HG03460 (cell line): ENCODE measurements around the gene CTNNA2.

ENCODE experiments used
- ATAC-seq: cut with Tn5 transposase; IDR thresholded peaks from one replicate; pipeline ENCODE4 v1.9.1; 2021; ENCODE audit not compliant: unreplicated experiment

CTNNA2 gene

DNA sequence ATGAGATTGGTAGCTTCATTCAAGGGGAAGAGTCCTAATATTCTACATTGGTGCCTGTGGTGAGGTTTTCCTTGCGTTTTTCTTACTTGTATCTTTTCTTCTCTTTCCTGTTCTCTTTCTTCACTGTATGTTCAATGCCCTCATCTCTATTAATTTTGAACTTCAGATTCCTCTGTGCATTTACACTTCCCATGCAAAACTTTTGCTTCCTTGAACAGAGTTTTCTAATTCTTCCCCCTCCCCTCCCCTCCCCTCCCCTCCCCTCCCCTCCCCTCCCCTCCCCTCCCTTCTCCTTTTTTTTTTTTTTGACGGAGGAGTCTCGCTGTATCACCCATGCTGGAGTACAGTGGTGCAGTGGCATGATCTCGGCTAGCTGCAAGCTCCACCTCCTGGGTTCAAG lies 403.4 kb downstream of the CTNNA2 start:
- no peak for ATAC-seq

DNA sequence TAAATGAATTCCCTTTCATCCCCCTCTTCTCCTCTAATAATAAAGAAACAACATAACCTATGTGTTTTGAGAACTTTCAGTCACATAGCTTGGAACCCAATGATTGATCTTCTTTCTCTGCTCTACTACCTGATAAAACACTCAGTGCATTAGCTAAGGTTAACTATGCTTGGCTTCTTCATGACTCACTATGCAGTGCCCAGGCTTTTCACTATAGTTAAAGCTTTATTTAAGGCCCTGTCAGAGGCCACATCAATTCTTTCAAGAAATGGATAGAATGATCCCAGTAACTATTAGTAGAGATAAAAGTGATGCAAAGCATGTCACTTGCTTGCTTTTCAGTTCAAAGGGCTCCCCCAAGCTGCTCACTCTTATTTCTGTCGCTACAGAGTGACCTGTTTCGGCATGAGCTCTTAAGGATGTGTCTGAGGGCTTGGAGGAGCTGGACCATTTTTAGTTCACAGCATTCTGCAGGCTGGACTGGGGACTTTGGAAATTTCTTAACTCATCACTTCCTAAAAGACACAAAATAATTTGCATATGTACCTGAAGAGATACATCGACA lies 407.7 kb downstream of the CTNNA2 start:
- no peak for ATAC-seq

DNA sequence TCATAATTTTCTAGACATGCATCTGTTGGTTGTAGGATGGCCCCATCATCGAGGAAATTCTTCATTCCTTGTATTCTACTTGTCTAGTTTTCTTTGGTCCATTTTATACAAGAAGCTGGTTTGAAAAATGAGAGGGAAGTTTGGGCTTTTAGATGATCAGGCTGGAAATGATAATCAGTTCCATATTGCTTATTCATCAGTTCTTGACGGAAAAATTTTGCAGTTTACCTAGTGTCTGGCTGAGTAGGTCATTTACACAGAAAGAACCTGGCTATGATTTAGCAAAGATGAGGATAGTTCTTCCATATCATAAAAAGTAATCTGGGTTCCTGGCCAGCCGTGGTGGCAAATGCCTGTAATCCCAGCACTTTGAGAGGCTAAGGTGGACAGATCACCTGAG lies 416.8 kb downstream of the CTNNA2 start:
- no peak for ATAC-seq

DNA sequence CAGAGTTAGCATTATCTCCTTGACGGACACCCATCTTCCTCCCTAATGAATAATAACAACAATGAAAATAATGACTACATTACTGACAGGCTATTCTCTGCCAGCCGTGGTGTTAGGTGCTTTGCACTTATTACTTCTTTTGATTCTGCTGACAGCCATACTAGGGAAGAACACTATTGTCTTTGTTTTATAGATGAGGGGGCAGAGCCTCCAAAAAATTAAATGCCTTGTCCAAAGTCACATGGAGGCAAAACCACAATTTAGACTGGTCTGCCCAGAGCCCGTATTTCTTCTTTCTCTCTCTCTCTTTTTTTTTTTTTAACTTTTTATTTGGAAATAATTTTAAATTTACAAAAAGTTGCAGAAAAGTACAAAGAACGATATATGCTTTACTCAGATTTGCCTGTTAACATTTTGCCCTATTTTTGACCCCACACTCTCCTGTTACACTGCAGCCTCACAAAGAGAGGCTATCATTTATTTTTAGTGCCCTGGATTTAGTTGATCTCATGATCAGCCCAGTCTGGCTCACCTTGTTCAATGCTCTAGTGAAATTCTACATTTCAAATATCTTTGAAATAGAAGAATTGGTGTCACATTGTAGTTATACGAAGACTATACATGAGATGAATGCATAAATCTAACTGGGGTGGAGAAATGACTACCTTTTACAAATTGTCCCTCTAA lies 422.3 kb downstream of the CTNNA2 start:
- no peak for ATAC-seq

DNA sequence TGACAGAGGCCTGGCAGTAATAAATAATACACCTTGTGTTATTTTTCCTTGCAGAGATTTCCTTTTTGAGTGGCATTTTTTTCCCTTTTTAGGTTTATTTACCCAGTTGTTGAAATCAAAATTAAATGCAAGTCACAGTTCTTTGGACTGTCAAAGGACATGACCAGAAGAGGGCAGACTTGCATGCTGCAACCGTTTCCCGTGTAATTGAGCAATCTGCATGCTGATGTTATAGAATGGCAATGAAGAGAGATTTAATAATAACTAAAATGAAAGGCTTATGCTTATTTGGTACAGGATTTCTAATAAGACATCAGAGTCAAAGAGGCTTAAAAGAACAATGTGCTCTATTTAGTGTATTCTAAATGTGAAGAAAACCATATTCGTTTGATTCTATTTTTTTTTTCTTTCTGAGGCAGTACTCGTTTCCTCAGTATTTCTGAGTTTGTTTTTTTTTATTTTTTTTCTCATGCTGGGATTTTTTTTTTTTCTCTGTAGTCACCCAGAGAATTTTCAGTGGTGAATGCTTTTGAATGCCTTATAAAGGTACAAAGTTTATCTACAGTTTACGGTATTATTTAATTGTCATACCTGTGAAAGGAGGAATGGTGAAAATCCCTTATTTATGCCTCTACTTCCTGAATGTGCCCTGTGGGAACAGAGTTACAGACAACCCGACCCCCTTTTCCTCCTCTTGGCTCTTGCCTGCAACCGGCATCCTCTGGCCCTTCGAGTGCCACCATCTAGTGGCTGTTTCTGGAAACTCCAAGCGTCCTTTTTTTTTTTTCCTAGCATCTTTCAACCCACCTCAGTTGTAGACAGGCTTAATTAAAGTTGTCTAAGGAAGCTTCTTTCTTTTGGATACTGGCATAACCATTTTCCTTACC lies 423.2 kb downstream of the CTNNA2 start:
- peak; percentile 70 for ATAC-seq

DNA sequence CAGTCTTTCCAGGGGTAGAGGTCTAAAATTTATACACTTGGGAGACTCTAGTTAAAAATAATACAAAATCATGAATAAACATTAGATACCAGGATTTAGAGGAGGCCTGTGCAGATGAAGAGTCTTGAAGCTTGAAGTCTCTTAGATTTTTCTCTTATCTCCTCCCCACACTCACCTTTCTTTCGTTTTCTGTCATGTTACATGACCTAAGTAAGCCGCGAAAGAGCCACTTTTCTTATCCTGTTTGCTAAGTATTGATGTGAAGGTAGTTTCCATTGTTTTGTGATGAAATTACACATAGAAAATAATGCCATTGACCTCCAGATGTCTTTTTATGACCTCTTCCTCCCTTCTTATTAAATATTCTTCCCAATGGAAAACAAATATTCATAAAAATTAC lies 423.9 kb downstream of the CTNNA2 start:
- no peak for ATAC-seq

DNA sequence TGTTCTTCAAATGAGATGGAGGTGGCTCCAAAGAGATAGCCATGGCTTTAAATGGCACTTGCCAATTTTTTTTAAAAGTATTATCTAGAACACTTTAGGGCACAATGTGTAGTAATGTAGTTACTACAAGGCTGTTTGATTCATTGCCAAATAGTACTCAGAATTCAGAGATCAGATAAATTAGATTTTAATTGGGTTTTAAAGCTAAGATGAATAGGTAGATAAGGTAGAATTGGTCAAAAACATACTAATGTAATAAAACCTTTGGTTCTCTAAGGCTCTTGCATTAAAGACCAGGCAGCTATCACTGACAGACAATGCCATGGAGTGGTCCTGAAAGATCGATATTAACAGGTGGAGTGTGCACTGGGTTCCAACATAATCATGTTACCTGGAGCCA lies 425.8 kb downstream of the CTNNA2 start:
- no peak for ATAC-seq

DNA sequence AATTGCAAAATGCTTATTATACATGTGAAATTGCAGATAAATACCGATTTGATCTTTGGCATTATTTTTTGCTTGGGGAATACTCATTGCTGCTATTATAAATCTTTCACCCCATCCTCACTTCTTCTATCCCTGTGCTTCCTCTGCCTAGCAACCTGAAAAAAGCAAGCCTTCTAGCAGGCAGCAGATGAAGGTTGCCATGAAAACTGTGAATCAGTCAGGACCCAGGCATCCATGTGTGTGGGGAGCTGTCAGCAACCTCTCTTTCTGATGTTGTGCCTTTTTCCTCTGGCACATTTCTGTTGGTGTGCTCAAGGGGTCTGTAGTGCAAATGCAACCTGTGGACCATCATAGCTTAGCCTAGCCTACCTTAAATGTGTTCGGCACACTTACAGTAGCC lies 427.5 kb downstream of the CTNNA2 start:
- ATAC-seq = no peak

DNA sequence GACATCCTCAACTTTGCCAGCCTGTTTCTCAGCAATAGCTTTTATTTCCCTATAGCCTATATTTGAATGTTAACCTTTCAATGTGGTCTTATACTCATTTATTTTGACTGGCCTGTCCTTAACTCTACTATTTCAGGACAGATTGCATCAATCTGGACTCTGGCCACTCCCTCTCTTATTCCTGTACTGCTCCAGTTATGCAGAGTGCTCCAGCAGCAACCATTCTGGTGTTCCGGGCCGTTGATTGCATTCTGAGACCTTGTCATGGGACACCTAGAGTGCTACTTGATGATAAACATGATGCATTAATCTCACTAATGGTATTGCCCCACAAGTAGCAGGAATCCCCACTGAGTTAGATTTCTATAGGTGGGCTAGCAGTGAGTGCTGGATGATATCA lies 428.3 kb downstream of the CTNNA2 start:
- ATAC-seq = no peak

DNA sequence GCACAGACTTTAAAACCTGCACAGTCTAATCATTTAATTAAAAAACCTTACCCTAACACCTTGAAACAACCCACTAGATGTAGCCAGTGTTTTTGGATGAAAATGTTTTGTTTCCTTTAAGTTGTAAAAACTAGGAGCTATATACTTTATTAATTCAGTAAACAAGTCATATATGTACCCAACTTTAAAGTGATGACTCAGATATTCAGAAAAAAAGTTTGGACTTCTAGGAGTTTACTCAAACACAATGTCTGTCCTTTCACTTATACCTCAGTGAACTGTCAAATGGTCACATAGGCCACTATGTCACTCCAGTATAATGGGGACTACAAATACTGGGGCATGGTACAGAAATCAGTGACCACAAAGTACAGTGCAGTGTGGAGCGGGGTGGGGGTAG lies 431.4 kb downstream of the CTNNA2 start:
- no peak for ATAC-seq

DNA sequence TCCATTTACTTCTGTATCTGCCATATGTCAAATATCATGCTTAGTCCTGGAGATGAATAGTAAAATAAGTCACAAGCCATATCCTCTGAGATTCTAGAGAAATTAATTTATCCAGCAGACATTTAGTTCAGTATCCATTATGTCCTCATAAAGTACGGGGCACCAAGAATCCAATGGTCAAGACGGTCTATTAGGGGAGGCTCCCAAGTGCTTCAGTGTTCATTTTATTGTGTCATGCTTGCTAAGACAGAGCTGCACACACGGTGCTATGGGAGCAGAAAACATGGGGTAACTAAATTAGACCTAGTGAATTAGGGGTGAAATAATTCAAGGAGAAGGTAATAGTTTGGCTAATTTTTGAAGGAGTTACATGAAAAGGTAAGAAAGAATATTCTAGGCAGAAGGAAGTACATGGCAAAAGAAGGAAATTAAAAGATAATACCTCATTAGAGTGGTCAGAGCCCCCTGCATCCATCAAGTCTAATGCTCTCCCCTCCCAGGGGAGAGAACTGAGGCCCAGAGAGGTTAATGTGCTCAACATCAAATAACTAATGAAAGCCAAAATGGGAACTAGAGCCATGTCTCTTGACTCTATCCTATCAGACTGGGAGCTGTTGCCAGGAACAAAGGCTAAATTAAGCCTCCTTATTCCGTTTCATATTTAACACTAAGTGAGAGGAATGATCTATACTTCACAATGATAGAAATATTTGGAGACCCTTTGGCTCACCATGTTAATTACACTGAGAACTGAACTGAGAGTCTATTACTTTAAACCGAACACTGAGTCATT lies 433.0 kb downstream of the CTNNA2 start:
- ATAC-seq = no peak

DNA sequence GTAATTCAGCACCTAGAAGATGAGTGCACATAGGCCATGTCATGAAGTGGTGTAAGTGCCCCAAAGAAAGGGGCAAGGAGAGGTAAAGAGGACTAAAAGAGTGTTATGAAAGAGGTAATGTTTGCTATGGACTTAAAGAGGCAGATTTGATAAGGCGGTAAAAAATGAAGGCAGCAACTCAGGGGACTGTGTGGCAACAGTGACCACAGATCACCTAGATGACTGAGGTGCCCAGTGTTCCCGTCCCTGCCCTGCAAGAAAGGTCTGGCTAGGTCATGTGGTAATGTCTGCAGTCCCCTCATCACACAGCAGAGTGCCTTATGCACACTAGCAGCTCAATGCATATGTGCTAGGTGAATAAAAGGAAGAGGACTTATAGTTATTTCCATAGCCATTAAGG lies 434.9 kb downstream of the CTNNA2 start:
- ATAC-seq = no peak

DNA sequence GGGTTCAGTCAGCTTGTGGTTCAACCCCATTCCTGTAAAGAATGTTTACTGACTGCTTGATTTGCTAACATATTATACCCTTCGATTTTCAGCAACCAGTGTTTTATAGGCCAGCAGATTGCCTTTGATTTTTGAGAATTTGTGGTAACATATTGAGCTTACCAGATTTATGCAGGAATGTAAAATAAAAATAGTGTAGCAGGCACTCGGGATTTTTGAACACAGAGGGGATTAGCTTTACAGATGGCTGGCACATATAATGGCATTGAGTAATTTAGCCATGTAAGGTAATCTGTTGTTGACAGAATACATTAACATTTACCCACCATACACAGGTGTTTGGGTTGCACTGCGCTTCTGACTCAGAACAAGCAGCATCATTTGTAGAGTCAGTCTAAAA lies 437.7 kb downstream of the CTNNA2 start:
- no peak for ATAC-seq

DNA sequence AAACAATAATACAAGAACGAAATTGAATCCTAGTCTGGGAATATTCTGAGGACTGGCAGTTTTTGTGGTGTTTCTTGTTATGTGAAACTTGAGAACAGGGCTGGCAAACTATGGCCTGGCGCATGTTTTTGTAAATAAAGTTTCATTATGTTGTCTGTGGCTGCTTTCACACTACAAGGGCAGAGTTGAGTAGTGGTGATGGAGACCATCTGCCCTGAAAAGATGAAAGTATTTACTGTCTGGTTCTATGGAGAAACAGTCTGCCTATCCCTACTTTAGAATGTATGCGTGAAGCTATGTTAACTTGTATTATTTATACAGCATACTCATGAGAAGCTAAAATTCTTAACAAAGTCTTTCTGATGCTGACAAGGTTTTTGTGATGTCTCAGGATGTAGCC lies 439.8 kb downstream of the CTNNA2 start:
- no peak for ATAC-seq

DNA sequence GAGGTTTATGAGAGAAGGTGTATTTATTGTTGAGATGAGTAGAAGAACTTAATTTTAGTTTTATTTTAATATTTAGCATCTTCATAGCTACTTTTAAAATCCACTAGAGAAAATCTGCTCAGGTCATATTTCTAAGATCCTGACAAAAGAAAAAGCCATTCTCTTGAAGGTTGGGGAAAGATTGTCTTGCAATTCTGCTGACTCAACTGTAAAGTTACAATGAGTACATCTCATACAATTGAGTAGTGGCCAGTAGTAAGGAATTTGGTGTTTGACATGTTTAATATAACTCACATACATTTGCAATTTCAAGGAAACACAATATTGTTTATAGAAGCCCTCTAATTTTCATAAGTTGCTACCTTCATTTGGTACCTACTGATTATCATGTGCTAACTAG lies 447.2 kb downstream of the CTNNA2 start:
- no peak for ATAC-seq

DNA sequence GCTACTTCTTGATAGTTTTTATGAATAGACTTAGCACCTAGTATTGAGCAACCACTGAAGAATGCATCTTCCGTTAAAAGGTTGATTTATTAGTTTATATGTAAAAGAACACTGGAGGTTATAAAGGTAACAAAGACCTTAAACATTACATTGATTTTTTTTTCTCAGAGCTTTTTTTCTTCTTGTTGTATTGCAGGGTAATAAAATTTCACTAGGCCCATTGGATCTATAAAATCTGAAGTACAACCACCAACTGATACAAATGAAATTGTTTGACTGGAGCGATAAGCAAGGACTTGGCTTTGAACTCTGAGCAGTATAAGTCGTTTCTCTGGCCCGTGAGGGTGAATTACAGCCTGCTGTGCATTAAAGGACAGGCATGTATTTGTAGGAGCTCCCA lies 447.7 kb downstream of the CTNNA2 start:
- ATAC-seq = no peak

DNA sequence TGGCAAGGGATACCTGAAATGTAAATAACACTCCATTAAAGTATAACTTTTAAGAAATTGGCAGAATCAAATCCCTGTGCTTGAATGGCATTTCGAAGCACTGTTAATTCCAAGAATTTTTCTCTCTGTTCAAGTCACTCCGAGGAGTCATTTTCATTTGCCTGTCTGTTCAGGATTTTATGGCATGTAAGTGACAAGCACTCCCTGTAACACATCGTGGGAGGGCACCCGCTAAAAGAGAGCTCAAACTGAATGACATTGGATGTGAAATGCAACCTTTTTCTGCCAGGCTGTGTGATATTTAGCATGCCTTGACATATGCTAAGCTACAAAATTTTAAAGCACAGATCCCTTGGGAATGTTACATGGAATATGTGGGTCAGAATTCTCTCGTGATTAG lies 452.1 kb downstream of the CTNNA2 start:
- ATAC-seq = no peak

DNA sequence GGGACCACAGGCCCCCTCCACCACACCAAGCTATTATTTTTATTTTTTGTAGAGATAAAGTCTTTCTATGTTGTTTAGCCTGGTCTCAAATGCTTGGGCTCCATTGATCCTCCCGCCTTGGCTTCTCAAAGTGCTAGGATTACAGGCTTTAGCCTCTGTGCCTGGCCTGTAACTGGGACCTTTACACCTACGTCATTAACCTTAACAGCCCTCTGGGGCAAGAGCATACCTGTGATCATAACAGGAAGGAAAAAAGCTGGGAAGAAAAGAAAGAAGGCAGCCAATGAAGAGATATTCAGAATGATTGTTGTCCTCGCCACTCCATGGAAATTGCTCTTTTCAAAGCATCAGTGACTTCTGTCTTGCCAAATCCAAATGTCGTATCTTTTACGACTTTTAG lies 453.5 kb downstream of the CTNNA2 start:
- ATAC-seq = no peak

DNA sequence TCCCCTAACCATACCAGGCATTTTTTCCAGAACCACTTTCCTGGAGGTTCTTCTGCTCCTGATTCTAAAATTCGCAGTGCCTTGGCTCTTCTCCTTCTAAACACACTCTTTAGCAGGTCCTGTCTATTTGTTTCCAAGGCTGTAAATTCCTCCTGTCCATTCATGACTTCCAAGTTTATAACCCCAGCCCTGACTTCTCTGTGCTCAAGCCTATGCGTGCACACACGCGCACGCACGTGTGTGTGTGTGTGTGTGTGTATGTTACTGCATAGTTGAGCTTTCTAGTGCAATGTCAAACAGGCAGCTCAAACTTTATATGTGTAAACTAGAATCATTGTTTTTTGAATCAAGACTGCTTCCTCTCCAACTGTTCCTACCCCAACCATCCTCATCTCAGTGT lies 454.0 kb downstream of the CTNNA2 start:
- no peak for ATAC-seq

DNA sequence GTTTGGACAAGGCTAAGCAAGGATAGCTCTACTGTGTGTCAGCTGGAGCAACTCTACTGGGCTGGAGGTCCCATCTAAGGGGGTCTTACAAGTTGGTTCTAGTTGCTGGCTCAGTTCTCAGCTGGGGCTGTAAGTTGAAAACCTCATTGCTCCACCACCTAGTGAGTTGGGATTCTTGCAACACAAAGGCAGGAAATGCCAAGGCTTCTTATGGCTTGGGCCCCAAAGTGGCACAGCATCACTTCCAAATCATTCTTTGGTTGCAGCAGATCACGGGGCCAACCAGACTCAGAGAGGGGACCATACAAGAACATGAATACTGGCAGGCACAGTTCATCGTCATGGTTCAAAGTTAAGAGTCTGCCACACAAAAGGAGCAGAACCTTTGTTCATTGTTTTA lies 459.0 kb downstream of the CTNNA2 start:
- no peak for ATAC-seq

DNA sequence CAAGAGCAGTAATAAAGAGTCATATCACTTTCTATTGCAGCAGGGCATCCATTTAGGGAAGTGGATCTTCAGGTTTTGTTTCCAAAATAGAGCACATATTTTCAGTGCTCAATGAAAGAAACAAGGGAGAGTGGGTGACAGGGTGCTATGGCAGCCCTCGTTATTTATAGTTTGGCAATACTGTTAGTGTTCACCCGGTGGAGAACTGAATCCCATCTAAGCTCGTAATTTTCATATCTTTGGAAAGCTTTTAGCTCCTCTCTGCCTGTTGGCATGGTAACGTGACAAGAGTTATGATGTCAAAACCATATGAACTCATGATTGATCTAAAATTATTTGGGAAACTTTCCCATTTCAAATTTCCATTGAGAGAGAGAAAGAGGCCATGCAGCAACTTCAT lies 459.8 kb downstream of the CTNNA2 start:
- ATAC-seq = no peak
